Colonic mucosa (tissue), 4 donors: Measurements from ENCODE around the gene GFRA3. TPM values are rescaled to one million over a fixed set of nuclear protein-coding genes. Genes with fewer than 3 reads are reported as not detected.
A peak's percentile ranks its signal among the peaks of the same experiment; 100 is the strongest.

Experiments used
- DNase-seq: peaks from one replicate; pipeline ENCODE4 v3.0.0-alpha.2; 2020
- H3K27ac ChIP-seq: fragments of 200-600 bp; one replicate; pipeline ENCODE4 v1.8.0; 2021
- H3K27me3 ChIP-seq: fragments of 200-600 bp; one replicate; pipeline ENCODE4 v1.8.0; 2021
- H3K36me3 ChIP-seq: fragments of 200-600 bp; one replicate; pipeline ENCODE4 v1.8.0; 2021
- H3K4me1 ChIP-seq: fragments of 200-600 bp; one replicate; pipeline ENCODE4 v1.8.0; 2021; ENCODE audit warnings: mild to moderate bottlenecking
- H3K4me3 ChIP-seq: fragments of 200-600 bp; one replicate; pipeline ENCODE4 v1.8.0; 2021
- H3K9ac ChIP-seq, 2 donors: one replicate each; pipeline ENCODE4 v1.7.0; 2013; ENCODE audit warnings: control low read depth in 2 of 2, low read depth in 2 of 2, low read length in 2 of 2
- H3K9me3 ChIP-seq: fragments of 200-600 bp; one replicate; pipeline ENCODE4 v1.8.0; 2021
- intact Hi-C: fragments of 100-400 bp; cut with DNase I; formaldehyde crosslinking; loops from one replicate; pipeline ENCODE4 v1.14.1; 2022
- total RNA-seq, 2 donors: library from RNA; stranded (reverse); fragmentation: NEBNext Ultra II Directional in 1 of 2; extraction: Animal tissue kit (Norgen Biotek cat#: 25700) in 1 of 2; gene quantifications; one replicate each; pipeline ENCODE4 v1.2.1, GENCODE V29; 2021
- TF ChIP-seq, protein P1 (sequence below): fragments of 200-600 bp; IDR thresholded peaks from one replicate; pipeline ENCODE4 v1.8.0; 2022; ENCODE audit warnings: antibody characterized with exemption, mild to moderate bottlenecking
- donor health status: healthy.
- donor health status: DM: no; HTN: no; CAD: no.
- donor health status: DM: no; HTN: no; CAD: no.

Gene GFRA3
- total RNA-seq, 2 donors from 2014 or later = 0.72 to 1.8 TPM

DNA sequence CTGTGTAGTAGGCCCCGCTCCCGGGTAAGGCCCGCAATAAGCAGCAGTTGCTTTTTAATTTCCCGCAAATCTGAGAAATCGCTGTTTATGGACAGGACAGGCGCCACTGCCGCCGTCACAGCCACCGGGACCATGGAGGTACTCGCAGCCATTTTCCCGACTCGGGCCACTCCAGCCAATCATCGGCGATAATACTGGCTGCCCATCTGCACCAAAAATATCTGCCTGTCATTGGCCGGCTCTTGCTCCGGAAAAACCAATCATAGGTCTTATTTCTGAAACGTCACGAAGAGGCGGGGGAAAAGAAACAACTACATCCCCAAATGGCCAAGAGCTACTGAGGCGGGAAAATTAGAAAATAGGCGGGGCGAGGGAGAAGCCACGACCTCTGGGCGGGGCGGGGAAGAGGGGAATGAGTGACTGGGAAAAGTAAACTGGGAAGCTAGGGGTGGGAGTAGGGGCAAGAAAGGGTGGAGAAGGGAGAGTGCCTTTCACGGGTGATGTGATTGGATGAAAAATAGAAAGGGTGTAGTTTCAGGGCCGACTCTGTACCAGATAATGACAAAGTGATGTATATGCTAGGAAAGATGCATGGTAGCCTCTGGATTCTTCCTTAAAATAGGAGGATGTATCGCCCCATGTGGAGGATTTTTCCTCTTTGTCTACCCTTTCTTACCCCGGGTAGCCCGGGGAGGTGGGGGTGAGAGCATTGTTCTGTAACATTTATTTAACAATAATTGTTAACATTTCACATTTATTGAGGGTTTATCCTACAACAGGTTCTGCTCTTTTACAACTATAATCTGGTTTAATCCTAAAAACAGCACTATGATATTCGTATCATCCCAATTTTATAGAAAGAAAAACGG, 61.0 kb downstream of the GFRA3 start, which contains the start of gene CDC23:
Gene CDC23 (minus strand): TSS at position 163 of the 869 bp plus-strand sequence. CDS start 11 bp downstream, at position 152.
- Histone ChIP-seq H3K9me3 (no peaks in the 10 kb centered on the region), H3K4me1 (peaks cover 8% of the 10 kb centered on the region), H3K27ac (peak within 1 kb of the TSS; percentile 69), H3K36me3 (no peaks in the 10 kb centered on the region), H3K27me3 (no peaks in the 10 kb centered on the region), H3K9ac (peak within 1 kb of the TSS; percentile 84 to 86), H3K4me3 (peak within 1 kb of the TSS; percentile 99)
- DNase-seq = peak; percentile 96
- TF ChIP-seq, protein P1, sequence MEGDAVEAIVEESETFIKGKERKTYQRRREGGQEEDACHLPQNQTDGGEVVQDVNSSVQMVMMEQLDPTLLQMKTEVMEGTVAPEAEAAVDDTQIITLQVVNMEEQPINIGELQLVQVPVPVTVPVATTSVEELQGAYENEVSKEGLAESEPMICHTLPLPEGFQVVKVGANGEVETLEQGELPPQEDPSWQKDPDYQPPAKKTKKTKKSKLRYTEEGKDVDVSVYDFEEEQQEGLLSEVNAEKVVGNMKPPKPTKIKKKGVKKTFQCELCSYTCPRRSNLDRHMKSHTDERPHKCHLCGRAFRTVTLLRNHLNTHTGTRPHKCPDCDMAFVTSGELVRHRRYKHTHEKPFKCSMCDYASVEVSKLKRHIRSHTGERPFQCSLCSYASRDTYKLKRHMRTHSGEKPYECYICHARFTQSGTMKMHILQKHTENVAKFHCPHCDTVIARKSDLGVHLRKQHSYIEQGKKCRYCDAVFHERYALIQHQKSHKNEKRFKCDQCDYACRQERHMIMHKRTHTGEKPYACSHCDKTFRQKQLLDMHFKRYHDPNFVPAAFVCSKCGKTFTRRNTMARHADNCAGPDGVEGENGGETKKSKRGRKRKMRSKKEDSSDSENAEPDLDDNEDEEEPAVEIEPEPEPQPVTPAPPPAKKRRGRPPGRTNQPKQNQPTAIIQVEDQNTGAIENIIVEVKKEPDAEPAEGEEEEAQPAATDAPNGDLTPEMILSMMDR = no peak
- intact Hi-C loops = no loop called here

DNA sequence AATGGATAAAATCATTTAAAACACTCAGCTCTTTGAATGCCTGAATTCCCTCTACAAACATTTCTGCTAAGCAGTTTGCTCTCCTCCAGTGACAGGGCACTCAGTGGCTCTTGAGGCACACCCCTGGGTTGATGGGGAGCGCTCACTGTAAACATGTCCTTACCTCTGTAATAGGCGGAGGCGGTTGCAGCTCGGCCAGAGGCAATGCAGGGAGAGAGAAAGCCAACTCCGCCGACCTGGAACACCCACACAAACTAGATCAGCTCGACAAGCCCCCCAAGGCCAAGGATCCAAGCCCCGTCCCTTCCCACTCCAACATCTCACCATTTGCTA, 61.6 kb downstream of the GFRA3 start:
- Histone ChIP-seq H3K36me3 (no peaks in the 10 kb centered on the region), H3K27ac (peak overlapping the region; percentile 69), H3K4me3 (peak overlapping the region; percentile 99), H3K9me3 (no peaks in the 10 kb centered on the region), H3K4me1 (peaks cover 8% of the 10 kb centered on the region), H3K27me3 (no peaks in the 10 kb centered on the region), H3K9ac (peak overlapping the region; percentile 84 to 86)
- no peak for DNase-seq
- TF ChIP-seq, protein P1 = no peak
- intact Hi-C loops = no loop called here

DNA sequence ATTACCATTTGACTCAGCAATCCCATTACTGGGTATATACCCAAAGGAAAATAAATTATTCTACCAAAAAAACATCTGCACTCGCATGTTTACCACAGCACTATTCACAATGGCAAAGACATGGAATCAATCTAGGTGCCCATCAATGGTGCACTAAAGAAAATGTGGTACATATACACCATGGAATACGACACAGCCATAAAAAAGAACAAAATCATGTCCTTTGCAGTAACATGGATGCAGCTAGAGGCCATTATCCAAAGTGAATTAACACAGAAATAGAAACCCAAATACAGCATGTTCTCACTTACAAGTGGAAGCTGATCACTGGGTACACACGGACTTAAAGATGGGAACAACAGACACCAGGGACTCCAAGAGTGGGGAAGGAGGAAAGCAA, 63.4 kb downstream of the GFRA3 start:
- no peak overlapping the region for H3K9ac ChIP-seq
- H3K9me3 ChIP-seq = no peaks in the 10 kb centered on the region
- no peak overlapping the region for H3K27ac ChIP-seq
- DNase-seq = no peak
- TF ChIP-seq, protein P1 = no peak
- intact Hi-C loops = no loop called here
- peaks cover 8% of the 10 kb centered on the region for H3K4me1 ChIP-seq
- no peak overlapping the region for H3K4me3 ChIP-seq
- no peaks in the 10 kb centered on the region for H3K27me3 ChIP-seq
- H3K36me3 ChIP-seq = no peaks in the 10 kb centered on the region

Other genes starting within 250 kb of the GFRA3 start
- 10 to 100 TPM; 15.4 to 17.5 TPM for gene FAM13B, start 241.5 kb downstream of the GFRA3 start, total RNA-seq
- not detected for gene WNT8A, start 190.6 kb downstream of the GFRA3 start, total RNA-seq
- gene NME5, start 135.2 kb downstream of the GFRA3 start, total RNA-seq = not detected
- 10 to 100 TPM; 32.5 to 65.9 TPM for gene BRD8, start 96.0 kb downstream of the GFRA3 start, total RNA-seq
- gene KIF20A, start 95.5 kb downstream of the GFRA3 start, total RNA-seq = 10 to 100 TPM; 10.4 to 35.7 TPM
- 10 to 100 TPM; 23.5 to 27.3 TPM for gene CDC23, start 61.3 kb downstream of the GFRA3 start, total RNA-seq
- 10 to 100 TPM in 1 of 2 donors, 1 to 10 TPM in 1; 4.3 to 10.2 TPM for gene CDC25C, start 57.2 kb upstream of the GFRA3 start, total RNA-seq
- 10 to 100 TPM; 14.8 to 18.6 TPM for gene FAM53C, start 63.6 kb upstream of the GFRA3 start, total RNA-seq
- gene KDM3B, start 78.1 kb upstream of the GFRA3 start, total RNA-seq = 10 to 100 TPM; 62.3 to 77.5 TPM
- gene REEP2, start 164.4 kb upstream of the GFRA3 start, total RNA-seq = 1 to 10 TPM in 1 of 2 donors, under 1 TPM in 1; 0.42 to 3.2 TPM
- gene EGR1, start 190.9 kb upstream of the GFRA3 start, total RNA-seq = 10 to 100 TPM in 1 of 2 donors, 1 to 10 TPM in 1; 6.7 to 73.9 TPM